GM23338 (cell line): ENCODE data around the gene JPH4. TPM values are rescaled to one million over a fixed set of nuclear protein-coding genes. Genes with fewer than 3 reads are reported as not detected.

Experiments used
- ATAC-seq: fragments of 200-7000 bp; cut with Tn5 transposase; 3 replicates; pipeline ENCODE4 v1.9.1; 2020
- DNase-seq: peaks from one replicate; pipeline ENCODE4 v3.0.0-alpha.2; 2015; ENCODE audit warnings: low spot score
- H2AFZ ChIP-seq: fragments of 200-600 bp; sonication (generic); 2 replicates; pipeline ENCODE4 v1.8.0; 2016; ENCODE audit warnings: antibody characterized with exemption, mild to moderate bottlenecking, moderate library complexity
- H3F3A ChIP-seq: fragments of 200-600 bp; sonication (generic); replicated peaks from 2 replicates; pipeline ENCODE4 v1.8.0; 2017; ENCODE audit warnings: antibody characterized with exemption, mixed run types, low read depth
- H3K27ac ChIP-seq: fragments of 200-600 bp; sonication (generic); 2 replicates; pipeline ENCODE4 v1.6.1; 2016; ENCODE audit warnings: low read depth
- H3K27me3 ChIP-seq: fragments of 200-600 bp; sonication (generic); 2 replicates; pipeline ENCODE4 v1.8.0; 2016; ENCODE audit warnings: mild to moderate bottlenecking, mixed run types, moderate library complexity; ENCODE audit not compliant: insufficient read depth
- H3K36me3 ChIP-seq: fragments of 200-600 bp; sonication (generic); 2 replicates; pipeline ENCODE4 v1.8.0; 2016; ENCODE audit warnings: mild to moderate bottlenecking; ENCODE audit not compliant: insufficient read depth
- H3K4me1 ChIP-seq: fragments of 200-600 bp; sonication (generic); 2 replicates; pipeline ENCODE4 v1.8.0; 2016; ENCODE audit warnings: mild to moderate bottlenecking, moderate library complexity; ENCODE audit not compliant: insufficient read depth
- H3K4me2 ChIP-seq: fragments of 200-600 bp; sonication (generic); 2 replicates; pipeline ENCODE4 v1.7.1; 2017; ENCODE audit warnings: mixed run types
- H3K4me3 ChIP-seq: fragments of 200-600 bp; sonication (generic); 2 replicates; pipeline ENCODE4 v1.6.1; 2016; ENCODE audit warnings: mixed run types
- H3K79me2 ChIP-seq: fragments of 200-600 bp; sonication (generic); replicated peaks from 2 replicates; pipeline ENCODE4 v1.8.0; 2017; ENCODE audit warnings: mild to moderate bottlenecking; ENCODE audit not compliant: insufficient read depth
- H3K9me2 ChIP-seq: fragments of 200-600 bp; sonication (generic); 2 replicates; pipeline ENCODE4 v1.8.0; 2017; ENCODE audit not compliant: insufficient read depth
- H4K20me1 ChIP-seq: fragments of 200-600 bp; sonication (generic); replicated peaks from 2 replicates; pipeline ENCODE4 v1.8.0; 2017; ENCODE audit warnings: mild to moderate bottlenecking; ENCODE audit not compliant: insufficient read depth
- H3K27ac Mint-ChIP-seq: 2 replicates; pipeline ENCODE4 v1.8.0; 2020; ENCODE audit warnings: inconsistent platforms, mild to moderate bottlenecking, moderate library complexity, mixed read lengths
- H3K27me3 Mint-ChIP-seq: 3 replicates; pipeline ENCODE4 v1.8.0; 2022; ENCODE audit warnings: low read depth, mild to moderate bottlenecking, moderate library complexity, mixed read lengths, inconsistent platforms; ENCODE audit not compliant: insufficient read depth, poor library complexity
- H3K36me3 Mint-ChIP-seq: 3 replicates; pipeline ENCODE4 v1.8.0; 2021; ENCODE audit warnings: low read depth, mild to moderate bottlenecking, inconsistent platforms, moderate library complexity, mixed read lengths
- H3K4me1 Mint-ChIP-seq: 3 replicates; pipeline ENCODE4 v1.8.0; 2020; ENCODE audit warnings: mild to moderate bottlenecking, inconsistent platforms, mixed read lengths
- H3K4me3 Mint-ChIP-seq: 3 replicates; pipeline ENCODE4 v1.8.0; 2021; ENCODE audit warnings: moderate library complexity, mild to moderate bottlenecking, inconsistent platforms, mixed read lengths
- H3K9me3 Mint-ChIP-seq: 3 replicates; pipeline ENCODE4 v1.8.0; 2020; ENCODE audit warnings: moderate library complexity, mild to moderate bottlenecking, inconsistent platforms, mixed read lengths
- CREB1 ChIP-seq: fragments of 250-450 bp; sonication (Bioruptor Pico); IDR thresholded peaks from 2 replicates; pipeline ENCODE4 v1.5.0; 2020; ENCODE audit warnings: low read depth, mild to moderate bottlenecking, moderate library complexity
- CTCF ChIP-seq, 2 experiments: fragments of 200-600 bp in 1 of 2; sonication (generic) in 1 of 2; conservative IDR thresholded peaks; 2 replicates each; pipeline versions ENCODE4 v1.5.1 to v1.6.1; 2016 to 2017; ENCODE audit warnings: antibody characterized with exemption in 2 of 2, low read depth in 2 of 2, mild to moderate bottlenecking in 2 of 2, moderate library complexity in 1 of 2
- ETS1 ChIP-seq: IDR thresholded peaks from 2 replicates; pipeline ENCODE4 v1.6.1; 2016; ENCODE audit warnings: antibody characterized with exemption
- EZH2 ChIP-seq: fragments of 200-600 bp; sonication (generic); IDR thresholded peaks from one replicate; pipeline ENCODE4 v1.8.0; 2017; ENCODE audit warnings: antibody characterized with exemption, mild to moderate bottlenecking, low read depth; ENCODE audit not compliant: unreplicated experiment
- NANOG ChIP-seq: IDR thresholded peaks from 2 replicates; pipeline ENCODE4 v1.6.1; 2016; ENCODE audit warnings: antibody characterized with exemption, borderline replicate concordance
- POLR2AphosphoS5 ChIP-seq: IDR thresholded peaks from 2 replicates; pipeline ENCODE4 v1.6.1; 2016; ENCODE audit warnings: antibody characterized with exemption, low read depth
- REST ChIP-seq: IDR thresholded peaks from one replicate; pipeline ENCODE4 v1.6.1; 2018; ENCODE audit warnings: antibody characterized with exemption; ENCODE audit not compliant: unreplicated experiment
- ZNF114 ChIP-seq: fragments of 250-450 bp; sonication (Bioruptor Pico); IDR thresholded peaks from 2 replicates; pipeline ENCODE4 v1.5.0; 2020; ENCODE audit warnings: mild to moderate bottlenecking, moderate library complexity
- ZNF331 ChIP-seq: fragments of 250-450 bp; sonication (Bioruptor Pico); IDR thresholded peaks from 2 replicates; pipeline ENCODE4 v1.5.0; 2020; ENCODE audit warnings: low read depth, mild to moderate bottlenecking, moderate library complexity
- polyA plus RNA-seq: library from polyadenylated mRNA; unstranded; fragments of >200 nt; fragmentation: Nextera tagmentation; extraction: Ambion mirVana; gene quantifications from 2 replicates; pipeline ENCODE4 v1.2.1, GENCODE V29; 2016
- total RNA-seq: library from RNA; depleted of rRNA; stranded (reverse); fragments of >200 nt; shearing (Covaris generic); gene quantifications from 2 replicates; pipeline ENCODE4 v1.2.3, GENCODE V29; 2014

JPH4 gene
- total and polyA plus RNA-seq, 2 experiments from 2014 or later: 11.0 to 29.9 TPM

- TF ChIP-seq CTCF (conservative IDR thresholded peaks at IDR 0.05; ENCODE audit: low read depth in 2 of 2) (no peak), POLR2AphosphoS5 (peak; percentile 20; the same call in 1 of the 2 replicates)
- H3K4me2 ChIP-seq: no peak overlapping the region
- H4K20me1 ChIP-seq: no peaks in the 10 kb centered on the region; the same call in 1 of the 2 replicates
- ATAC-seq (no peak), DNase-seq (no peak)
- no peak overlapping the region for H3K4me3 ChIP-seq
- Mint-ChIP-seq H3K9me3 (no peaks in the 10 kb centered on the region), H3K27ac (no peak overlapping the region), H3K27me3 (peaks cover 30% of the 10 kb centered on the region), H3K4me1 (peaks cover 38% of the 10 kb centered on the region), H3K36me3 (peaks cover 61% of the 10 kb centered on the region), H3K4me3 (no peak overlapping the region)
- H3K9me2 ChIP-seq: no peaks in the 10 kb centered on the region
- no peak overlapping the region for H3K27ac ChIP-seq
- H3F3A ChIP-seq: peaks cover 8% of the 10 kb centered on the region; the same call in 1 of the 2 replicates
- no peaks in the 10 kb centered on the region for H3K27me3 ChIP-seq
- H2AFZ ChIP-seq: no peak overlapping the region
- no peaks in the 10 kb centered on the region; the same call in 1 of the 2 replicates for H3K36me3 ChIP-seq
- peaks cover 19% of the 10 kb centered on the region for H3K79me2 ChIP-seq
- H3K4me1 ChIP-seq: peaks cover 33% of the 10 kb centered on the region
These were observed 17.3 kb downstream of the JPH4 start for GRCh38 chr14:23561259-23561658.

- Histone ChIP-seq H3K36me3 (no peaks in the 10 kb centered on the region; the same call in 1 of the 2 replicates), H3K4me3 (no peak overlapping the region), H3K27ac (0 out of 2 replicates have a peak overlapping the region, but pooled peaks have one; percentile 39), H3K79me2 (peaks cover 19% of the 10 kb centered on the region), H3F3A (peaks cover 10% of the 10 kb centered on the region; the same call in 1 of the 2 replicates), H3K9me2 (no peaks in the 10 kb centered on the region), H3K27me3 (no peaks in the 10 kb centered on the region), H3K4me1 (peaks cover 33% of the 10 kb centered on the region), H3K4me2 (no peak overlapping the region), H4K20me1 (no peaks in the 10 kb centered on the region; the same call in 1 of the 2 replicates), H2AFZ (no peak overlapping the region)
- no peak for DNase-seq
- peaks cover 44% of the 10 kb centered on the region for H3K4me1 Mint-ChIP-seq
- no peak overlapping the region; the same call in 2 of the 3 replicates for H3K4me3 Mint-ChIP-seq
- ATAC-seq: no peak
- H3K27ac Mint-ChIP-seq: 0 out of 2 replicates have a peak overlapping the region, but pooled peaks have one; percentile 25
- no peak for TF ChIP-seq ETS1
- no peak for TF ChIP-seq ZNF331 (CRISPR knock-in tag)
- TF ChIP-seq CREB1 (CRISPR knock-in tag): no peak
- TF ChIP-seq REST: no peak
- TF ChIP-seq CTCF (conservative IDR thresholded peaks at IDR 0.05; ENCODE audit: low read depth in 2 of 2): no peak
- no peak for TF ChIP-seq EZH2
- TF ChIP-seq NANOG: no peak
- TF ChIP-seq ZNF114 (CRISPR knock-in tag): no peak
- peaks cover 27% of the 10 kb centered on the region for H3K27me3 Mint-ChIP-seq
- peaks cover 59% of the 10 kb centered on the region for H3K36me3 Mint-ChIP-seq
- H3K9me3 Mint-ChIP-seq: no peaks in the 10 kb centered on the region
These were observed 18.6 kb downstream of the JPH4 start for GRCh38 chr14:23559926-23560520.
